SK-N-SH (cell line): Measurements from ENCODE around the gene HINT3. TPM values are rescaled to one million over a fixed set of nuclear protein-coding genes. Genes with fewer than 3 reads are reported as not detected.
A peak's percentile ranks its signal among the peaks of the same experiment; 100 is the strongest.

ENCODE experiments used
- CTCF ChIA-PET: fragments of 300-600, 350-600 bp; formaldehyde crosslinking; extraction: SDS; loops from one replicate; lab custom pipeline; 2021; lab: Yijun Ruan, JAX
- POLR2A ChIA-PET: fragments of 350-600 bp; sonication (Branson Sonifier 250); formaldehyde crosslinking; extraction: SDS; loops from one replicate; lab custom pipeline; 2020; ENCODE audit warnings: antibody characterized with exemption, inconsistent platforms; lab: Yijun Ruan, JAX
- DNase-seq: peaks from one replicate; pipeline ENCODE4 v3.0.0; 2012
- H2AFZ ChIP-seq: fragments of 200-600 bp; sonication (generic); 2 replicates; pipeline ENCODE4 v1.8.1; 2016; ENCODE audit warnings: antibody characterized with exemption, mild to moderate bottlenecking, low read depth
- H3F3A ChIP-seq: fragments of 200-600 bp; sonication (generic); replicated peaks from 2 replicates; pipeline ENCODE3; 2016; ENCODE audit warnings: antibody characterized with exemption, mild to moderate bottlenecking; ENCODE audit not compliant: insufficient read depth
- H3K27ac ChIP-seq, 2 experiments: fragments of 200-500 bp in 1 of 2; fragments of 200-600 bp in 1 of 2; sonication (Bioruptor generic) in 1 of 2; sonication (generic), shearing (Covaris generic) in 1 of 2; 2 replicates each; pipeline versions ENCODE4 v1.5.1 to v1.6.1; 2014 to 2016; ENCODE audit warnings: low read depth in 2 of 2, inconsistent platforms in 1 of 2, low read length in 1 of 2, mild to moderate bottlenecking in 1 of 2, mixed read lengths in 1 of 2
- H3K27me3 ChIP-seq: fragments of 200-600 bp; sonication (generic), shearing (Covaris generic); 2 replicates; pipeline ENCODE4 v1.6.1; 2016; ENCODE audit warnings: mixed run types; ENCODE audit not compliant: insufficient read depth
- H3K36me3 ChIP-seq, 2 experiments: fragments of 200-500 bp in 1 of 2; fragments of 200-600 bp in 1 of 2; sonication (Bioruptor generic) in 1 of 2; sonication (generic) in 1 of 2; replicated peaks in 1 of 2; 2 replicates each; pipeline versions ENCODE3 to v1.5.1; 2014 to 2016; ENCODE audit warnings: low read length in 1 of 2, mild to moderate bottlenecking in 1 of 2; ENCODE audit not compliant: insufficient read depth in 2 of 2, control insufficient read depth in 1 of 2
- H3K4me1 ChIP-seq, 2 experiments: fragments of 200-500 bp in 1 of 2; fragments of 200-600 bp in 1 of 2; sonication (Bioruptor generic) in 1 of 2; sonication (generic), shearing (Covaris generic) in 1 of 2; 2 replicates each; pipeline versions ENCODE4 v1.5.1 to v1.6.1; 2014 to 2016; ENCODE audit warnings: low read depth in 1 of 2, low read length in 1 of 2, mixed run types in 1 of 2; ENCODE audit not compliant: insufficient read depth in 2 of 2, control insufficient read depth in 1 of 2
- H3K4me2 ChIP-seq: fragments of 200-600 bp; sonication (generic), shearing (Covaris generic); 2 replicates; pipeline ENCODE4 v1.6.1; 2017; ENCODE audit warnings: mixed run types
- H3K4me3 ChIP-seq, 2 experiments: fragments of 200-500 bp in 1 of 2; fragments of 200-600 bp in 1 of 2; sonication (Bioruptor generic) in 1 of 2; sonication (generic), shearing (Covaris generic) in 1 of 2; 2 replicates each; pipeline versions ENCODE4 v1.5.1 to v1.8.1; 2014 to 2016; ENCODE audit warnings: low read depth in 2 of 2, inconsistent platforms in 1 of 2, low read length in 1 of 2, mild to moderate bottlenecking in 1 of 2, mixed read lengths in 1 of 2, moderate library complexity in 1 of 2
- H3K79me2 ChIP-seq: fragments of 200-600 bp; sonication (generic); 2 replicates; pipeline ENCODE4 v1.8.1; 2017; ENCODE audit warnings: mild to moderate bottlenecking; ENCODE audit not compliant: insufficient read depth
- H3K9ac ChIP-seq: fragments of 200-600 bp; sonication (generic); 2 replicates; pipeline ENCODE4 v1.6.1; 2017; ENCODE audit warnings: mixed run types
- H3K9me2 ChIP-seq: fragments of 200-600 bp; sonication (generic); 2 replicates; pipeline ENCODE4 v1.6.1; 2017; ENCODE audit warnings: mixed run types
- H3K9me3 ChIP-seq: fragments of 200-600 bp; sonication (generic); 2 replicates; pipeline ENCODE4 v1.6.1; 2017; ENCODE audit warnings: mixed run types, mild to moderate bottlenecking, moderate library complexity
- H4K20me1 ChIP-seq: fragments of 200-600 bp; sonication (generic); 2 replicates; pipeline ENCODE4 v1.6.1; 2017; ENCODE audit warnings: mild to moderate bottlenecking, mixed run types; ENCODE audit not compliant: insufficient read depth
- CHD2 ChIP-seq: fragments of 150-350 bp; IDR thresholded peaks from 2 replicates; pipeline ENCODE4 v1.6.1; 2018; ENCODE audit warnings: low read length; ENCODE audit not compliant: partially characterized antibody
- ELF1 ChIP-seq: IDR thresholded peaks from 2 replicates; pipeline ENCODE4 v1.4.0; 2012
- FOSL2 ChIP-seq: IDR thresholded peaks from 2 replicates; pipeline ENCODE4 v1.4.0; 2012; ENCODE audit warnings: low read depth, mild to moderate bottlenecking, moderate library complexity, borderline replicate concordance
- FOXM1 ChIP-seq: IDR thresholded peaks from 2 replicates; pipeline ENCODE4 v1.4.0; 2012; ENCODE audit warnings: low read depth, mild to moderate bottlenecking
- GATA2 ChIP-seq: sonication (generic); formaldehyde crosslinking; IDR thresholded peaks from 2 replicates; pipeline ENCODE4 v1.5.0; 2020; ENCODE audit warnings: mild to moderate bottlenecking, missing genetic modification reagents
- JUND ChIP-seq: IDR thresholded peaks from 2 replicates; pipeline ENCODE4 v1.4.0; 2012
- NFIC ChIP-seq: IDR thresholded peaks from 2 replicates; pipeline ENCODE4 v1.4.0; 2012; ENCODE audit warnings: borderline replicate concordance
- SIN3A ChIP-seq: IDR thresholded peaks from 2 replicates; pipeline ENCODE4 v1.6.1; 2012; ENCODE audit warnings: low read depth, mild to moderate bottlenecking, low read length, moderate library complexity, borderline replicate concordance
- YY1 ChIP-seq: IDR thresholded peaks from 2 replicates; pipeline ENCODE4 v1.4.0; 2012; ENCODE audit warnings: low read depth, mild to moderate bottlenecking
- WGBS: methylation state at CpG from one replicate; pipeline ENCODE4 v1.1.6; 2017; ENCODE audit warnings: low lambda C conversion rate; 5-methylcytosine and 5-hydroxymethylcytosine counted together
- polyA plus RNA-seq, 3 experiments: library from polyadenylated mRNA; depleted of rRNA; stranded (reverse); fragments of >200 nt; gene quantifications; 2 replicates each; pipeline ENCODE4 v1.2.3, GENCODE V29; 2012
- TF ChIP-seq, protein P1 (sequence below): IDR thresholded peaks from 2 replicates; pipeline ENCODE4 v1.4.0; 2012; ENCODE audit warnings: low read depth
- TF ChIP-seq, protein P2 (sequence below): IDR thresholded peaks from 2 replicates; pipeline ENCODE4 v1.6.1; 2012; ENCODE audit warnings: mild to moderate bottlenecking, low read depth, low read length, moderate library complexity

HINT3 gene
- polyA plus RNA-seq, 1 of the 3 experiments (the other 2 are of a cell fraction), result 1.8 TPM

DNA sequence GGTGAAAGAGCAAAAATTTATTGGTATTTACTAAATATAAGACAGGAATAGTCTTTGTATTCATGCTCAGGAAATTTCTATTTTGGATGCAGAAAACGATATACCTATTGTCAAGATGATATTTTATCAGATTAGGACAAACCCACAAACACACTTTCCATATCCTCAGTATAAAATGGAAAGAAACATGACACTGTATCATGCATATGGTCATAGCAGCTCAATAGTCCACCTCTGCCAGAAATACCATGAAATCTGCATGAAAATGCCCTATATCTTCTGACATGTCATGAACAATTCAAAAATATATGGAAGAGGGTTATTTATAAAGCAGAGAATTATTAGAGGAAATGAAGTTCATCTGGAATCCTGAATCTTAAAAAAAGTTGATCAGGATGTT is 11.7 kb upstream of the HINT3 start:
- no peaks in the 10 kb centered on the region for H4K20me1 ChIP-seq
- no peaks in the 10 kb centered on the region for H3K9me2 ChIP-seq
- CTCF ChIA-PET, result interaction anchor here (0.6 to 3.5 kb wide), 3 partner anchors 8 to 225 kb away, joined by 3 to 11 read pairs (median 4); partner anchors contain the start of gene HINT3
- POLR2A ChIA-PET, result no interaction called here
- TF ChIP-seq, protein P1, sequence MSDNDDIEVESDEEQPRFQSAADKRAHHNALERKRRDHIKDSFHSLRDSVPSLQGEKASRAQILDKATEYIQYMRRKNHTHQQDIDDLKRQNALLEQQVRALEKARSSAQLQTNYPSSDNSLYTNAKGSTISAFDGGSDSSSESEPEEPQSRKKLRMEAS, result no peak
- TF ChIP-seq ELF1 (no peak), NFIC (no peak), FOXM1 (no peak), GATA2 (CRISPR knock-in tag) (no peak), CHD2 (no peak), JUND (no peak), FOSL2 (no peak), YY1 (no peak)
- TF ChIP-seq, protein P2, sequence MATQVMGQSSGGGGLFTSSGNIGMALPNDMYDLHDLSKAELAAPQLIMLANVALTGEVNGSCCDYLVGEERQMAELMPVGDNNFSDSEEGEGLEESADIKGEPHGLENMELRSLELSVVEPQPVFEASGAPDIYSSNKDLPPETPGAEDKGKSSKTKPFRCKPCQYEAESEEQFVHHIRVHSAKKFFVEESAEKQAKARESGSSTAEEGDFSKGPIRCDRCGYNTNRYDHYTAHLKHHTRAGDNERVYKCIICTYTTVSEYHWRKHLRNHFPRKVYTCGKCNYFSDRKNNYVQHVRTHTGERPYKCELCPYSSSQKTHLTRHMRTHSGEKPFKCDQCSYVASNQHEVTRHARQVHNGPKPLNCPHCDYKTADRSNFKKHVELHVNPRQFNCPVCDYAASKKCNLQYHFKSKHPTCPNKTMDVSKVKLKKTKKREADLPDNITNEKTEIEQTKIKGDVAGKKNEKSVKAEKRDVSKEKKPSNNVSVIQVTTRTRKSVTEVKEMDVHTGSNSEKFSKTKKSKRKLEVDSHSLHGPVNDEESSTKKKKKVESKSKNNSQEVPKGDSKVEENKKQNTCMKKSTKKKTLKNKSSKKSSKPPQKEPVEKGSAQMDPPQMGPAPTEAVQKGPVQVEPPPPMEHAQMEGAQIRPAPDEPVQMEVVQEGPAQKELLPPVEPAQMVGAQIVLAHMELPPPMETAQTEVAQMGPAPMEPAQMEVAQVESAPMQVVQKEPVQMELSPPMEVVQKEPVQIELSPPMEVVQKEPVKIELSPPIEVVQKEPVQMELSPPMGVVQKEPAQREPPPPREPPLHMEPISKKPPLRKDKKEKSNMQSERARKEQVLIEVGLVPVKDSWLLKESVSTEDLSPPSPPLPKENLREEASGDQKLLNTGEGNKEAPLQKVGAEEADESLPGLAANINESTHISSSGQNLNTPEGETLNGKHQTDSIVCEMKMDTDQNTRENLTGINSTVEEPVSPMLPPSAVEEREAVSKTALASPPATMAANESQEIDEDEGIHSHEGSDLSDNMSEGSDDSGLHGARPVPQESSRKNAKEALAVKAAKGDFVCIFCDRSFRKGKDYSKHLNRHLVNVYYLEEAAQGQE, result no peak
- no peak overlapping the region for H3K4me3 ChIP-seq
- H3K9ac ChIP-seq, result no peak overlapping the region
- no peak overlapping the region for H2AFZ ChIP-seq
- H3K4me2 ChIP-seq, result no peak overlapping the region
- H3K79me2 ChIP-seq, result no peaks in the 10 kb centered on the region
- H3K27ac ChIP-seq, result peak overlapping the region in 1 of 2 experiments; percentile 70; a peak in 1 of 4 replicates
- no peaks in the 10 kb centered on the region for H3K36me3 ChIP-seq
- H3F3A ChIP-seq, result peaks cover 9% of the 10 kb centered on the region
- WGBS, result 56% methylated on average over 1 of the region's 1 CpG
- DNase-seq, result no peak
- H3K9me3 ChIP-seq, result no peaks in the 10 kb centered on the region
- H3K4me1 ChIP-seq, result peaks cover 0 to 19% of the 10 kb centered on the region in 2 experiments; a peak in 1 of 4 replicates
- no peaks in the 10 kb centered on the region for H3K27me3 ChIP-seq

DNA sequence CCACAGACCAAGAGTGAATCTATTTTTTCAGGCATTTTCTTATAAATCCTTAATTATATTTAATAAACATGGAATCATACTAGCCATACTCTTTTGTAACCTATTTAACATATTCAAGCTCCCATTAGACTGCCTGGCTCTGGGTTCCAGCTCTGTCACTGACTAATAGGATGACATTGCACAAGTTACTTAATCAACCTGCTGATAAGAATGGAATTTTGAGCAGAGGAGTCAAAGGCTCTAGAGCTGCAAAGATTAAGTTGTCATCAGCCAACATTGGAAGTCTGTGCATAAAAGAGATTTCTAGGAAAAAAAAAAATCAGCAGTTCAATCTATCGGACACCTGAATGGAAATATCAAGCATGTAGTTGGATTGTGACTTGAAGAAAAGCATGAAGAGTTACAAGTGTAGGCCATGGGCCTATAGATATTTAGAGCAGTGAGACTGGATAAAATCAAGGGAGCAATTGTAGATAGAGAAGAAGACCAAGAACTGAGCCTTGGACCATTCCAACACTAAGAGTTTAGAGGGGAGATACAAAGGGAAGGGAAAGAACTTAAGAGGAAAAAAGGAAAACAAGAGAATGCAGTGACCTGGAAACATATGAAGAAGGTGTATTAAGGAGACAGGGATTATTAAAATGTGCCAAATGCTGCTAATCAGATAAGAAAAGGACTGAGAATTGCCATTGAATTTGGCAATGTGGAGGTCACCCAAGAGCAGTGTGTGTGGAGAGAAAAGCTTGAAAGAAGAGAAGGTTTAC is 11.0 kb upstream of the HINT3 start:
- Histone ChIP-seq H3K9me2 (no peaks in the 10 kb centered on the region), H2AFZ (no peak overlapping the region), H3K9ac (no peak overlapping the region), H3K4me2 (no peak overlapping the region), H3K4me1 (peaks cover 0 to 19% of the 10 kb centered on the region in 2 experiments; a peak in 1 of 4 replicates), H3K27ac (peak overlapping the region in 1 of 2 experiments; percentile 70; a peak in 2 of 4 replicates), H3K9me3 (no peaks in the 10 kb centered on the region), H3K36me3 (no peaks in the 10 kb centered on the region), H3K79me2 (no peaks in the 10 kb centered on the region), H3F3A (peaks cover 9% of the 10 kb centered on the region), H3K4me3 (no peak overlapping the region), H3K27me3 (no peaks in the 10 kb centered on the region), H4K20me1 (no peaks in the 10 kb centered on the region)
- ChIA-PET CTCF (interaction anchor here (1.0 to 3.5 kb wide), 4 partner anchors 8 to 155 kb away, joined by 3 to 11 read pairs (median 6); partner anchors contain the start of genes HINT3 and NCOA7), POLR2A (no interaction called here)
- no peak for TF ChIP-seq SIN3A
- TF ChIP-seq, protein P1, result no peak
- no peak for DNase-seq
- 89% methylated on average over 1 of the region's 1 CpG for WGBS
